ENCODE results near the gene PPP1R36. TPM values are rescaled to one million over a fixed set of nuclear protein-coding genes. Genes with fewer than 3 reads are reported as not detected.

The PPP1R36 gene
- total and polyA plus RNA-seq, 2 of the 13 experiments (the other 11 are each of a cell fraction or from before 2014, with no cell fraction given), result 0.11 to 0.17 TPM

DNA sequence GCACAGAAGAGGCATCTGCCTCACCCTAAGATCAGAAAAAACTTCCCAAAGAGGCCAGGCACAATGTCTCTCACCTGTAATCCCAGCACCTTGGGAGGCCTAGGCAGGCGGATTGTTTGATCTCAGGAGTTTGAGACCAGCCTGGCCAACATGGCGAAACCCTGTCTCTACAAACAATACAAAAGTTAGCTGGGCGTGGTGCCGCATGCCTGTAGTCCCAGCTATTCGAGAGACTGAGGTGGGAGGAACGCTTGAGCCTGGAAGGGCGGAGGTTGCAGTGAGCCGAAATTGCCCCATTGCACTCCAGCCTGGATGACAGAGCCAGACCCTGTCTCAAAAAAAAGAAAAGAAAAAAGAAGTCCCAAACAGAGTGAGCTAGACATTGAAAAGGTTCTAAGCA, 40.7 kb upstream of the PPP1R36 start (continued):
- TF ChIP-seq RBAK (CRISPR knock-in tag; IDR thresholded peaks at IDR 0.05) (no peak), MAX (IDR thresholded peaks at IDR 0.05) (0 out of 2 replicates have a peak, but pooled peaks have one; percentile 23), RBM39 (IDR thresholded peaks at IDR 0.05; ENCODE audit: low read depth, low read length, poor library complexity, severe bottlenecking) (no peak), ZBTB46 (CRISPR knock-in tag; IDR thresholded peaks at IDR 0.05; ENCODE audit: borderline replicate concordance) (no peak), SOX6 (IDR thresholded peaks at IDR 0.05) (no peak), SOX6 (CRISPR knock-in tag; IDR thresholded peaks at IDR 0.05) (peak; percentile 29; the same call in 1 of the 2 replicates), SMAD1 (CRISPR knock-in tag; IDR thresholded peaks at IDR 0.05; ENCODE audit: borderline replicate concordance, low read depth) (no peak), TFDP1 (CRISPR knock-in tag; IDR thresholded peaks at IDR 0.05; ENCODE audit: borderline replicate concordance) (peak; percentile 23; the same call in 1 of the 2 replicates), YY1 (IDR thresholded peaks at IDR 0.05; ENCODE audit: insufficient read depth, insufficient replicate concordance, low read depth, low read length) (peak; percentile 21), DMTF1 (CRISPR knock-in tag; IDR thresholded peaks at IDR 0.05) (no peak), NR2F1 (CRISPR knock-in tag; IDR thresholded peaks at IDR 0.05) (no peak), AGO2 (optimal IDR thresholded peaks at IDR 0.05; ENCODE audit: low read depth, low read length) (no peak), ZNF619 (CRISPR knock-in tag; IDR thresholded peaks at IDR 0.05) (no peak), ZNF564 (CRISPR knock-in tag; IDR thresholded peaks at IDR 0.05) (no peak)
- TF ChIP-seq, protein P1, sequence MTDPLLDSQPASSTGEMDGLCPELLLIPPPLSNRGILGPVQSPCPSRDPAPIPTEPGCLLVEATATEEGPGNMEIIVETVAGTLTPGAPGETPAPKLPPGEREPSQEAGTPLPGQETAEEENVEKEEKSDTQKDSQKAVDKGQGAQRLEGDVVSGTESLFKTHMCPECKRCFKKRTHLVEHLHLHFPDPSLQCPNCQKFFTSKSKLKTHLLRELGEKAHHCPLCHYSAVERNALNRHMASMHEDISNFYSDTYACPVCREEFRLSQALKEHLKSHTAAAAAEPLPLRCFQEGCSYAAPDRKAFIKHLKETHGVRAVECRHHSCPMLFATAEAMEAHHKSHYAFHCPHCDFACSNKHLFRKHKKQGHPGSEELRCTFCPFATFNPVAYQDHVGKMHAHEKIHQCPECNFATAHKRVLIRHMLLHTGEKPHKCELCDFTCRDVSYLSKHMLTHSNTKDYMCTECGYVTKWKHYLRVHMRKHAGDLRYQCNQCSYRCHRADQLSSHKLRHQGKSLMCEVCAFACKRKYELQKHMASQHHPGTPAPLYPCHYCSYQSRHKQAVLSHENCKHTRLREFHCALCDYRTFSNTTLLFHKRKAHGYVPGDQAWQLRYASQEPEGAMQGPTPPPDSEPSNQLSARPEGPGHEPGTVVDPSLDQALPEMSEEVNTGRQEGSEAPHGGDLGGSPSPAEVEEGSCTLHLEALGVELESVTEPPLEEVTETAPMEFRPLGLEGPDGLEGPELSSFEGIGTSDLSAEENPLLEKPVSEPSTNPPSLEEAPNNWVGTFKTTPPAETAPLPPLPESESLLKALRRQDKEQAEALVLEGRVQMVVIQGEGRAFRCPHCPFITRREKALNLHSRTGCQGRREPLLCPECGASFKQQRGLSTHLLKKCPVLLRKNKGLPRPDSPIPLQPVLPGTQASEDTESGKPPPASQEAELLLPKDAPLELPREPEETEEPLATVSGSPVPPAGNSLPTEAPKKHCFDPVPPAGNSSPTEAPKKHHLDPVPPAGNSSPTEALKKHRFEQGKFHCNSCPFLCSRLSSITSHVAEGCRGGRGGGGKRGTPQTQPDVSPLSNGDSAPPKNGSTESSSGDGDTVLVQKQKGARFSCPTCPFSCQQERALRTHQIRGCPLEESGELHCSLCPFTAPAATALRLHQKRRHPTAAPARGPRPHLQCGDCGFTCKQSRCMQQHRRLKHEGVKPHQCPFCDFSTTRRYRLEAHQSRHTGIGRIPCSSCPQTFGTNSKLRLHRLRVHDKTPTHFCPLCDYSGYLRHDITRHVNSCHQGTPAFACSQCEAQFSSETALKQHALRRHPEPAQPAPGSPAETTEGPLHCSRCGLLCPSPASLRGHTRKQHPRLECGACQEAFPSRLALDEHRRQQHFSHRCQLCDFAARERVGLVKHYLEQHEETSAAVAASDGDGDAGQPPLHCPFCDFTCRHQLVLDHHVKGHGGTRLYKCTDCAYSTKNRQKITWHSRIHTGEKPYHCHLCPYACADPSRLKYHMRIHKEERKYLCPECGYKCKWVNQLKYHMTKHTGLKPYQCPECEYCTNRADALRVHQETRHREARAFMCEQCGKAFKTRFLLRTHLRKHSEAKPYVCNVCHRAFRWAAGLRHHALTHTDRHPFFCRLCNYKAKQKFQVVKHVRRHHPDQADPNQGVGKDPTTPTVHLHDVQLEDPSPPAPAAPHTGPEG (CRISPR knock-in tag; IDR thresholded peaks at IDR 0.05), result no peak
- TF ChIP-seq, protein P2, sequence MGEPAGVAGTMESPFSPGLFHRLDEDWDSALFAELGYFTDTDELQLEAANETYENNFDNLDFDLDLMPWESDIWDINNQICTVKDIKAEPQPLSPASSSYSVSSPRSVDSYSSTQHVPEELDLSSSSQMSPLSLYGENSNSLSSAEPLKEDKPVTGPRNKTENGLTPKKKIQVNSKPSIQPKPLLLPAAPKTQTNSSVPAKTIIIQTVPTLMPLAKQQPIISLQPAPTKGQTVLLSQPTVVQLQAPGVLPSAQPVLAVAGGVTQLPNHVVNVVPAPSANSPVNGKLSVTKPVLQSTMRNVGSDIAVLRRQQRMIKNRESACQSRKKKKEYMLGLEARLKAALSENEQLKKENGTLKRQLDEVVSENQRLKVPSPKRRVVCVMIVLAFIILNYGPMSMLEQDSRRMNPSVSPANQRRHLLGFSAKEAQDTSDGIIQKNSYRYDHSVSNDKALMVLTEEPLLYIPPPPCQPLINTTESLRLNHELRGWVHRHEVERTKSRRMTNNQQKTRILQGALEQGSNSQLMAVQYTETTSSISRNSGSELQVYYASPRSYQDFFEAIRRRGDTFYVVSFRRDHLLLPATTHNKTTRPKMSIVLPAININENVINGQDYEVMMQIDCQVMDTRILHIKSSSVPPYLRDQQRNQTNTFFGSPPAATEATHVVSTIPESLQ (CRISPR knock-in tag; conservative IDR thresholded peaks at IDR 0.05), result no peak

Data from HepG2 (cell line).